ENCODE data around the gene APBB2. TPM values are rescaled to one million over a fixed set of nuclear protein-coding genes. Genes with fewer than 3 reads are reported as not detected.
"Not testable (repeated sequence)": the region's sequence is repeated elsewhere in the genome, so short reads cannot be mapped to it uniquely, and the experiment has no call there.

The APBB2 gene
- total and polyA plus RNA-seq, 12 donors: 5.2 to 35.4 (median 26.3) TPM

- peak in 5 of 8 donors; percentile 25 to 49 (median 38) for ATAC-seq
- H3K27me3 ChIP-seq: no peaks in the 10 kb centered on the region
- peaks cover 4 to 49% (median 28%) of the 10 kb centered on the region in 9 donors for H3K4me1 ChIP-seq
- 41 to 66% methylated on average over 6 of the region's 6 CpGs for WGBS, 2 donors
- no peaks in the 10 kb centered on the region for H3K36me3 ChIP-seq
- H3K9me3 ChIP-seq: no peaks in the 10 kb centered on the region
- DNase-seq: no peak
- intact Hi-C loops (cut with DNase I): no loop called here
- peak overlapping the region in 5 of 10 donors; percentile 44 to 61 (median 56) for H3K27ac ChIP-seq
- TF ChIP-seq CTCF (IDR thresholded peaks at IDR 0.05): no peak
- H3K4me3 ChIP-seq: no peak overlapping the region
Observed at GRCh38 chr4:41154010-41154813, 60.1 kb downstream of the APBB2 start.

- Histone ChIP-seq H3K4me3 (no peak overlapping the region), H3K4me1 (peaks cover 4 to 51% (median 34%) of the 10 kb centered on the region in 9 donors), H3K9me3 (no peaks in the 10 kb centered on the region), H3K36me3 (no peaks in the 10 kb centered on the region), H3K27me3 (no peaks in the 10 kb centered on the region), H3K27ac (no peak overlapping the region)
- intact Hi-C loops (cut with DNase I): no loop called here
- no peak for DNase-seq
- 89 to 92% methylated on average over 2 of the region's 2 CpGs for WGBS, 2 donors
- no peak for TF ChIP-seq CTCF (IDR thresholded peaks at IDR 0.05)
- ATAC-seq: no peak
Observed at GRCh38 chr4:41150401-41150800, 63.9 kb downstream of the APBB2 start.

GRCh38 chr4:41149568-41149967 lies 64.8 kb downstream of the APBB2 start:
- whole genome bisulfite sequencing, 2 donors: 85 to 89% methylated on average over 4 of the region's 4 CpGs
- intact Hi-C loops (cut with DNase I): loop anchor here in 2 of 10 donors (10.0 kb wide), 1 partner anchor 55 kb away; no protein-coding TSS in a partner anchor
- Histone ChIP-seq H3K27ac (peak overlapping the region in 1 of 10 donors; percentile 2), H3K4me1 (peaks cover 3 to 51% (median 36%) of the 10 kb centered on the region in 9 donors)
- H3K4me3 ChIP-seq, ATAC-seq, H3K36me3 ChIP-seq, H3K27me3 ChIP-seq, DNase-seq, H3K9me3 ChIP-seq: not testable (repeated sequence)

GRCh38 chr4:41148931-41149330 lies 65.4 kb downstream of the APBB2 start:
- intact Hi-C loops (cut with DNase I): loop anchor here in 2 of 10 donors (10.0 kb wide), 1 partner anchor 56 kb away; no protein-coding TSS in a partner anchor
- peaks cover 0 to 51% (median 36%) of the 10 kb centered on the region in 9 donors for H3K4me1 ChIP-seq
- H3K27ac ChIP-seq: peak overlapping the region in 1 of 10 donors; percentile 2
- WGBS, 2 donors: 72 to 80% methylated on average over 4 of the region's 4 CpGs
- H3K36me3 ChIP-seq: no peaks in the 10 kb centered on the region
- no peaks in the 10 kb centered on the region for H3K9me3 ChIP-seq
- H3K4me3 ChIP-seq: no peak overlapping the region
- TF ChIP-seq CTCF (IDR thresholded peaks at IDR 0.05): no peak
- DNase-seq (no peak), ATAC-seq (no peak)
- no peaks in the 10 kb centered on the region for H3K27me3 ChIP-seq

- no peak for TF ChIP-seq CTCF (IDR thresholded peaks at IDR 0.05)
- no peaks in the 10 kb centered on the region for H3K36me3 ChIP-seq
- WGBS, 2 donors: 89 to 91% methylated on average over 4 of the region's 4 CpGs
- no peak for ATAC-seq
- H3K4me3 ChIP-seq: no peak overlapping the region
- no peaks in the 10 kb centered on the region for H3K27me3 ChIP-seq
- DNase-seq: no peak
- H3K4me1 ChIP-seq: peaks cover 0 to 52% (median 37%) of the 10 kb centered on the region in 9 donors
- intact Hi-C loops (cut with DNase I): loop anchor here in 2 of 10 donors (10.0 kb wide), 1 partner anchor 57 kb away; no protein-coding TSS in a partner anchor
- no peaks in the 10 kb centered on the region for H3K9me3 ChIP-seq
- peak overlapping the region in 2 of 10 donors; percentile 18 to 62 for H3K27ac ChIP-seq
Observed at GRCh38 chr4:41148292-41148691, 66.0 kb downstream of the APBB2 start.

GRCh38 chr4:41147570-41147969 lies 66.8 kb downstream of the APBB2 start:
- peak overlapping the region in 8 of 10 donors; percentile 1 to 62 (median 28) for H3K27ac ChIP-seq
- intact Hi-C loops (cut with DNase I): loop anchor here in 2 of 10 donors (10.0 kb wide), 1 partner anchor 57 kb away; no protein-coding TSS in a partner anchor
- H3K4me3 ChIP-seq, H3K36me3 ChIP-seq, H3K9me3 ChIP-seq, ATAC-seq, H3K27me3 ChIP-seq, DNase-seq: not testable (repeated sequence)
- H3K4me1 ChIP-seq: peaks cover 0 to 59% (median 45%) of the 10 kb centered on the region in 9 donors
- WGBS, 2 donors: 94 to 98% methylated on average over 3 of the region's 3 CpGs

Measured in heart right ventricle (tissue), 16 donors.